Mammary epithelial cell (primary cell): ENCODE data around the gene SGO1.

Experiments used
- CTCF ChIP-seq, 2 donors: IDR thresholded peaks in 1 of 2; conservative IDR thresholded peaks in 1 of 2; 2 replicates each; pipeline ENCODE4 v1.5.1; 2011 to 2012; ENCODE audit warnings: inconsistent platforms in 2 of 2, low read length in 2 of 2, mild to moderate bottlenecking in 2 of 2, control low read depth in 1 of 2, low read depth in 1 of 2; ENCODE audit not compliant: insufficient read depth in 1 of 2; ENCODE audit errors: extremely low read depth in 1 of 2
- EZH2 ChIP-seq: IDR thresholded peaks from 2 replicates; pipeline ENCODE4 v1.6.1; 2012; ENCODE audit warnings: low read length, inconsistent platforms, borderline replicate concordance

- TF ChIP-seq CTCF (conservative IDR thresholded peaks at IDR 0.05 in 1 of 2, IDR thresholded peaks at IDR 0.05 in 1 of 2; ENCODE audit: extremely low read depth in 1 of 2, insufficient read depth in 1 of 2, low read depth in 1 of 2, low read length in 2 of 2) (no peak), EZH2 (no peak)
These were observed 31.9 kb downstream of the SGO1 start for GRCh38 chr3:20154078-20154477.
